Endodermal cell (in vitro differentiated cells): Measurements from ENCODE around the gene ASAP2. TPM values are rescaled to one million over a fixed set of nuclear protein-coding genes. Genes with fewer than 3 reads are reported as not detected.

ENCODE experiments used
- DNase-seq: peaks from one replicate; pipeline ENCODE4 v3.0.0-alpha.2; 2017
- H3K27ac ChIP-seq: 2 replicates; pipeline ENCODE4 v1.5.1; 2013; ENCODE audit warnings: mild to moderate bottlenecking, low read depth, low read length, moderate library complexity
- H3K27me3 ChIP-seq: 2 replicates; pipeline ENCODE4 v1.6.1; 2013; ENCODE audit warnings: mild to moderate bottlenecking, low read length, moderate library complexity; ENCODE audit not compliant: insufficient read depth, control insufficient read depth, poor library complexity, severe bottlenecking
- H3K36me3 ChIP-seq: 2 replicates; pipeline ENCODE4 v1.7.0; 2013; ENCODE audit warnings: mild to moderate bottlenecking, low read length, moderate library complexity; ENCODE audit not compliant: control insufficient read depth, insufficient read depth
- H3K4me1 ChIP-seq: one replicate; pipeline ENCODE4 v1.7.0; 2013; ENCODE audit warnings: low read length; ENCODE audit not compliant: control insufficient read depth, insufficient read depth
- H3K4me3 ChIP-seq: 2 replicates; pipeline ENCODE4 v1.5.1; 2013; ENCODE audit warnings: mild to moderate bottlenecking, low read length, moderate library complexity
- H3K9ac ChIP-seq: 2 replicates; pipeline ENCODE4 v1.6.1; 2013; ENCODE audit warnings: mild to moderate bottlenecking, low read length, moderate library complexity; ENCODE audit not compliant: poor library complexity, severe bottlenecking; ENCODE audit errors: extremely low read depth
- H3K9me3 ChIP-seq: 2 replicates; pipeline ENCODE4 v1.6.1; 2013; ENCODE audit warnings: mild to moderate bottlenecking, low read length, moderate library complexity; ENCODE audit not compliant: control insufficient read depth
- H3K27ac Mint-ChIP-seq: 2 replicates; pipeline ENCODE4 v1.8.0; 2020; ENCODE audit warnings: mixed read lengths
- H3K27me3 Mint-ChIP-seq: 2 replicates; pipeline ENCODE4 v1.8.0; 2021; ENCODE audit warnings: mild to moderate bottlenecking, mixed read lengths; ENCODE audit not compliant: insufficient read depth
- H3K36me3 Mint-ChIP-seq: 2 replicates; pipeline ENCODE4 v1.8.0; 2020; ENCODE audit warnings: low read depth, mixed read lengths
- H3K4me1 Mint-ChIP-seq: 2 replicates; pipeline ENCODE4 v1.8.0; 2020; ENCODE audit warnings: mixed read lengths
- H3K4me3 Mint-ChIP-seq: 2 replicates; pipeline ENCODE4 v1.8.0; 2020; ENCODE audit warnings: mild to moderate bottlenecking, moderate library complexity, mixed read lengths
- H3K9me3 Mint-ChIP-seq: 2 replicates; pipeline ENCODE4 v1.8.0; 2020; ENCODE audit warnings: mild to moderate bottlenecking, mixed read lengths
- WGBS, 2 experiments: methylation state at CpG; one replicate each; pipeline versions ENCODE4 v1.1.5 to v1.1.7; 2013; ENCODE audit warnings: missing lambda C conversion rate in 2 of 2, mixed read lengths in 1 of 2; ENCODE audit not compliant: insufficient coverage in 1 of 2, insufficient read length in 1 of 2; 5-methylcytosine and 5-hydroxymethylcytosine counted together
- total RNA-seq, 2 donors: library from RNA; stranded (reverse); fragmentation: NEBNext Ultra II Directional in 1 of 2; extraction: Animal tissue kit (Norgen Biotek cat#: 25700) in 1 of 2; gene quantifications; 2 replicates in 1 of 2; 3 replicates in 1 of 2; pipeline ENCODE4 v1.2.1, GENCODE V29; 2021
- TF ChIP-seq, protein P1 (sequence below): fragments of 200-600 bp; sonication (generic); conservative IDR thresholded peaks from 2 replicates; pipeline ENCODE4 v1.5.0; 2021; ENCODE audit warnings: antibody characterized with exemption, mild to moderate bottlenecking

ASAP2 gene
- total RNA-seq, 2 donors from 2014 or later = 11.8 to 20.4 TPM

DNA sequence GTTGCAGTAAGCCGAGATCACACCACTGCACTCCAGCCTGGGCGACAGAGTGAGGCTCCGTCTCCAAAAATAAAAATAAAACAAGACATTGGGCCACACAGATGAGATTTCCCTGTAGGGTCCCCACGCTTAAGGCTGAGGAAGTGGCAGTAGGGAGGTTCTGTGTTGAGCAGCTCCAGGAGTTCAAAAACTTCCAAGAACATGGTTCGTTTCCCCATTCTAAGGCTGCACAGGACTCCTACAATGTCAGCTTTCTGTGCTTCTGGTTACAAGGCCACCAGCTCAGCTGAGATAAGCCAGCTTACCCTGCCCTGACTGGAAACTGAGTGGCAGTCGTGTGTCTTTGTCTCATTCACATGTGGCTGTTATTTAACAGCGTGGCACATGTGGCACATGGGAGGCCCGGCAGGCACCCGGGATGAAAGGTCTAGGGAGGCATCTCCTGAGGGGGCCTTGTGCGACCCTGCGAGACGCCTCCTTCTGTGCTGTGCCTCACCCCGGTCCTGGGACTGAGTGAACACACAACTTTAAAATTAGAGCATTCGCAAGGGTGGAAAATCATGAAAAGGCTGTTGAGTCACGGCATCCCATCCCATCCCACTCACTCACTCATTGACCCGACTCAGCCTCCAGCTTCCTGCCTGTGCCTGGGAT lies 209.0 kb downstream of the ASAP2 start:
- Histone ChIP-seq H3K9ac (no peak overlapping the region), H3K4me3 (no peak overlapping the region), H3K27ac (no peak overlapping the region), H3K27me3 (no peaks in the 10 kb centered on the region), H3K36me3 (peaks cover 11% of the 10 kb centered on the region), H3K9me3 (no peaks in the 10 kb centered on the region), H3K4me1 (peaks cover 2% of the 10 kb centered on the region)
- no peak overlapping the region for H3K4me3 Mint-ChIP-seq
- H3K27ac Mint-ChIP-seq = no peak overlapping the region
- H3K36me3 Mint-ChIP-seq = peaks cover 13% of the 10 kb centered on the region
- no peaks in the 10 kb centered on the region for H3K27me3 Mint-ChIP-seq
- no peak for DNase-seq
- H3K9me3 Mint-ChIP-seq = no peaks in the 10 kb centered on the region
- TF ChIP-seq, protein P1, sequence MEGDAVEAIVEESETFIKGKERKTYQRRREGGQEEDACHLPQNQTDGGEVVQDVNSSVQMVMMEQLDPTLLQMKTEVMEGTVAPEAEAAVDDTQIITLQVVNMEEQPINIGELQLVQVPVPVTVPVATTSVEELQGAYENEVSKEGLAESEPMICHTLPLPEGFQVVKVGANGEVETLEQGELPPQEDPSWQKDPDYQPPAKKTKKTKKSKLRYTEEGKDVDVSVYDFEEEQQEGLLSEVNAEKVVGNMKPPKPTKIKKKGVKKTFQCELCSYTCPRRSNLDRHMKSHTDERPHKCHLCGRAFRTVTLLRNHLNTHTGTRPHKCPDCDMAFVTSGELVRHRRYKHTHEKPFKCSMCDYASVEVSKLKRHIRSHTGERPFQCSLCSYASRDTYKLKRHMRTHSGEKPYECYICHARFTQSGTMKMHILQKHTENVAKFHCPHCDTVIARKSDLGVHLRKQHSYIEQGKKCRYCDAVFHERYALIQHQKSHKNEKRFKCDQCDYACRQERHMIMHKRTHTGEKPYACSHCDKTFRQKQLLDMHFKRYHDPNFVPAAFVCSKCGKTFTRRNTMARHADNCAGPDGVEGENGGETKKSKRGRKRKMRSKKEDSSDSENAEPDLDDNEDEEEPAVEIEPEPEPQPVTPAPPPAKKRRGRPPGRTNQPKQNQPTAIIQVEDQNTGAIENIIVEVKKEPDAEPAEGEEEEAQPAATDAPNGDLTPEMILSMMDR = no peak
- WGBS, 2 experiments = 90 to 96% methylated on average over 14 to 16 of the region's 16 CpGs
- peaks cover under 1% of the 10 kb centered on the region for H3K4me1 Mint-ChIP-seq

DNA sequence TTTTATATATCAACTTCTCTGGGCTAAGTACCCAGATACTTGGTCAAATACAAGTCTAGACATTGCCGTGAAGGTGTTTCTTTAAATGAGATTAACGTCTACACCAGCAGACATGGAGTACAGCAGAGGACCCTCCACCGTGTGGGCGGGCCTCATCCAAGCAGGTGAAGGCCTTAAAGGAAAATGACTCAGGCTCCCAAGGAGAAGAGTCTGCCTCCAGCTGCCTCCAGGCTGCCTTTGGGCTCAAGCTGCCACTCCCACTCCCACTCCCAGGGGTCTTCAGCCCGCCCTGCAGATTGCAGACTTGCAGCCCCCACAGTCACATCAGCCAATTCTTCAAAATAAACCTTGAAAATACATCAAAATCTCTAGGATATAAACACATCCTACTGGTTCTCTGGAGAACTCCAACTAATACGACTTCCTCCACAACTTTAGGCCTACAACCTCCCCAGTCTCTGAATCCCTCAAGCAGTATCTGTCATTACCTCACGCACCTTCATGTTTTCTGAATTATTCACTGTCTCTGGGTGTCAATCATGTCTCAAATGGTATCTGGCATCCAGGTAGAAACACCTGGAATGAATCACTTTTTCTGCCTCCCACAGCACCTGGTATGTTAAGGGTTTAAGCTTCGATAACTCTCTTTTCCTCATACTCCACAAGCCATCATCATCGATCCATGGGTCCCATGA lies 209.8 kb downstream of the ASAP2 start:
- H3K27ac Mint-ChIP-seq = no peak overlapping the region
- WGBS, 2 experiments = 90 to 99% methylated on average over 6 to 9 of the region's 9 CpGs
- Histone ChIP-seq H3K4me3 (no peak overlapping the region), H3K9ac (no peak overlapping the region), H3K27me3 (no peaks in the 10 kb centered on the region), H3K36me3 (peaks cover 11% of the 10 kb centered on the region), H3K9me3 (no peaks in the 10 kb centered on the region), H3K4me1 (peaks cover 4% of the 10 kb centered on the region), H3K27ac (no peak overlapping the region)
- DNase-seq = no peak
- H3K36me3 Mint-ChIP-seq = peaks cover 9% of the 10 kb centered on the region
- TF ChIP-seq, protein P1 = no peak
- no peaks in the 10 kb centered on the region for H3K27me3 Mint-ChIP-seq
- no peak overlapping the region for H3K4me3 Mint-ChIP-seq
- no peaks in the 10 kb centered on the region for H3K9me3 Mint-ChIP-seq
- peaks cover 2% of the 10 kb centered on the region for H3K4me1 Mint-ChIP-seq

DNA sequence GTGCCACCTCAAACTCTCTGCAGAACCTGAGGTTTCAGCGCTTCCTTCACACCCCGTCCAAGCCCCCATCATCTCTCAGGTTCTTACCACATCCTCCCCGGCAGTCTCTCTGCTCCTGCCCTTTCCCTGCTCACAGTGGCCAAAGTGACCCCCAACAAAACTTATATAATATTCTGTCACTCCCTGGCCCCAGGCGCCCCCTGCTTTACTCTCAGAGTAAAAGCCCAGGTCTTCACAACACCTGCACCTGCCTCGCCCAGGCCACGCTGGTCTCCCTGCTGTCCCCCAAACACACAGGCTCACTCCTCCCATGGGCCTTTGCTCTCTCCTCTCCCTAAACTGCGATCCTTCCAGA lies 210.3 kb downstream of the ASAP2 start:
- Histone ChIP-seq H3K27me3 (no peaks in the 10 kb centered on the region), H3K4me3 (no peak overlapping the region), H3K27ac (no peak overlapping the region), H3K36me3 (peaks cover 11% of the 10 kb centered on the region), H3K4me1 (peaks cover 8% of the 10 kb centered on the region), H3K9ac (no peak overlapping the region), H3K9me3 (no peaks in the 10 kb centered on the region)
- Mint-ChIP-seq H3K36me3 (peaks cover 7% of the 10 kb centered on the region), H3K4me3 (no peak overlapping the region), H3K27ac (no peak overlapping the region), H3K4me1 (peaks cover 5% of the 10 kb centered on the region), H3K9me3 (no peaks in the 10 kb centered on the region), H3K27me3 (peaks cover 4% of the 10 kb centered on the region)
- TF ChIP-seq, protein P1 = peak; percentile 38
- 91% methylated on average over 7 of the region's 7 CpGs for WGBS, 2 experiments
- peak; percentile 55 for DNase-seq
